ENCODE data around the gene PLEKHA1.

Gene PLEKHA1

DNA sequence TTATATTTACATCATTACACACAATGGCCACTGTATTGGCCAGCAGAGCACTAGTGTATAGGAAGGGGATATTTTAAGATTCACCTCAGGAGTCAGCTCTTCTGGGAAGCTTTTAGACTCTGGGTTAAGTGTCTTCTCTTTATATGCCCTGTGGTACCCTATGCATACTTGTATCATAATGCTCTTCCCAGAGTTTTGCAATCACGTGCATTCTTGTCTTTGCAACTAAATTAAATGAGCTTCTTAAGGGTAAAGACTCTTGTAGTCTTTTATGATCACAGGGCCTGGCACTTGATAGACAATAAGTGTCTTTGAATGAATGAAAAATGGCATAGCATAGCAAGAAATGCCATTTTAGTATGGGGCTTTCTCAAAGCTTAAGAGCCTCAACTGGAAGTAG, 44.5 kb downstream of the PLEKHA1 start:
- no peak for DNase-seq (ENCODE audit: low read depth, low spot score)
- CTCF ChIA-PET = interaction anchor here (1.0 to 3.0 kb wide), 9 partner anchors 16 to 276 kb away, joined by 3 to 28 read pairs (median 7); no protein-coding TSS in a partner anchor
- no peak overlapping the region for H3K4me3 ChIP-seq (ENCODE audit: low read depth, low read length)
- POLR2A ChIA-PET = no interaction called here
- TF ChIP-seq, protein P1, sequence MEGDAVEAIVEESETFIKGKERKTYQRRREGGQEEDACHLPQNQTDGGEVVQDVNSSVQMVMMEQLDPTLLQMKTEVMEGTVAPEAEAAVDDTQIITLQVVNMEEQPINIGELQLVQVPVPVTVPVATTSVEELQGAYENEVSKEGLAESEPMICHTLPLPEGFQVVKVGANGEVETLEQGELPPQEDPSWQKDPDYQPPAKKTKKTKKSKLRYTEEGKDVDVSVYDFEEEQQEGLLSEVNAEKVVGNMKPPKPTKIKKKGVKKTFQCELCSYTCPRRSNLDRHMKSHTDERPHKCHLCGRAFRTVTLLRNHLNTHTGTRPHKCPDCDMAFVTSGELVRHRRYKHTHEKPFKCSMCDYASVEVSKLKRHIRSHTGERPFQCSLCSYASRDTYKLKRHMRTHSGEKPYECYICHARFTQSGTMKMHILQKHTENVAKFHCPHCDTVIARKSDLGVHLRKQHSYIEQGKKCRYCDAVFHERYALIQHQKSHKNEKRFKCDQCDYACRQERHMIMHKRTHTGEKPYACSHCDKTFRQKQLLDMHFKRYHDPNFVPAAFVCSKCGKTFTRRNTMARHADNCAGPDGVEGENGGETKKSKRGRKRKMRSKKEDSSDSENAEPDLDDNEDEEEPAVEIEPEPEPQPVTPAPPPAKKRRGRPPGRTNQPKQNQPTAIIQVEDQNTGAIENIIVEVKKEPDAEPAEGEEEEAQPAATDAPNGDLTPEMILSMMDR (IDR thresholded peaks at IDR 0.05; ENCODE audit: insufficient read depth, low read length, missing control alignments) = no peak

DNA sequence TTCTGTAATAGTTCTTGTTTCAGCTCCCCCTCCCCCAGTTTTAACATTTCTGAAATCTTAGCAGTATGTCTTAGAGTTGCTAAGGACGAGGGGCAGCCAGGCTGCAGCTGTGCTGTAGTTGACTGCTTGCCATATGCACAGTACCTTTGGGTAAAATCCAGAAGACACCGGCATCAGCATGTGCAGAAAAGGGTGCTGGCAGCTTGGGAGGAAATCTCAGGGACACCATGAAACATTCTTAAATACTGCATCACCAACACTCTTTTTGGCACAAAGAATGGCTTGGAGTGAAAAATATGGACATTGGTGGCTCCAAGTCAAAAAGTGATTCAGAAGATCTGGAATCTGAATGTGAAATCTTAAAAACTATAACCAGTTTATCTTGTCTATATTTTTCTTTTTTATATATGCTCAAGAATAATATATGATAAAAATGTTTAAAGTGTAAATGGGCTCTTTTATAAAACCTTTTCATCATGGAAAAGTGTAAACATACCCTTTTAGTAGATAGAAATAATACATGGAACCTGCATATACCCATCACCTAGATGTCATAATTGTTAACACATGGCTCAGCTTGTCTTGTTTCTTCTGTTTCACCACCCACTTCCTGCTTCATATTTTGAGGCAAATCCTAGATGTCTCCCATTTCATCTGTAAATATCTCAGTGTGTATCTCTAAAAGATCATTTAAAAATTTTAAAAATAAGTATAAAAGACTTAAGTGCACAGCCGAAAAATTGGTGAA, 45.5 kb downstream of the PLEKHA1 start:
- CTCF ChIA-PET = interaction anchor here (0.9 to 3.0 kb wide), 8 partner anchors 15 to 277 kb away, joined by 3 to 28 read pairs (median 9); no protein-coding TSS in a partner anchor
- TF ChIP-seq, protein P1 (IDR thresholded peaks at IDR 0.05; ENCODE audit: insufficient read depth, low read length, missing control alignments) = no peak
- no peak overlapping the region for H3K4me3 ChIP-seq (ENCODE audit: low read depth, low read length)
- DNase-seq (ENCODE audit: low read depth, low spot score) = no peak
- POLR2A ChIA-PET = no interaction called here

DNA sequence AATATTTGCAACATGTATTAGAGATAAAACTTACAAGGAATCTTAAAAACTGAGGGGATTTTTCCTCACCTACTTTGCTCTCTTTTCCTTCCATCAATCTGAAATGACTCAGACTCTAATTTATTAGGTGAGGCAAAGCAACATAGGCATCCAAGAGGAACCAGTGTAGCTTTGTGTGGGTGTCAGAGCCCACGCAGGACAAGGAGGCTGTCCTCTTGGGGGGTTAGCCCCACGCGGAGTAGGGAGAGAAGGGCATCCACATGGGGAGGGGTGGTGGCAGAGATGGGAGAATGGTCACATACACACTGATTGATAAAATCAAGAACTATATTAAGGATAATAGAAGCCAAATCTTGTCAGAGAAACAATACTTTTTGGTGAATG, 46.1 kb downstream of the PLEKHA1 start:
- no peak overlapping the region for H3K4me3 ChIP-seq (ENCODE audit: low read depth, low read length)
- DNase-seq (ENCODE audit: low read depth, low spot score) = no peak
- POLR2A ChIA-PET = no interaction called here
- TF ChIP-seq, protein P1 (IDR thresholded peaks at IDR 0.05; ENCODE audit: insufficient read depth, low read length, missing control alignments) = no peak
- CTCF ChIA-PET = interaction anchor here (1.9 to 3.0 kb wide), 4 partner anchors 14 to 153 kb away, joined by 7 to 28 read pairs (median 18); no protein-coding TSS in a partner anchor

DNA sequence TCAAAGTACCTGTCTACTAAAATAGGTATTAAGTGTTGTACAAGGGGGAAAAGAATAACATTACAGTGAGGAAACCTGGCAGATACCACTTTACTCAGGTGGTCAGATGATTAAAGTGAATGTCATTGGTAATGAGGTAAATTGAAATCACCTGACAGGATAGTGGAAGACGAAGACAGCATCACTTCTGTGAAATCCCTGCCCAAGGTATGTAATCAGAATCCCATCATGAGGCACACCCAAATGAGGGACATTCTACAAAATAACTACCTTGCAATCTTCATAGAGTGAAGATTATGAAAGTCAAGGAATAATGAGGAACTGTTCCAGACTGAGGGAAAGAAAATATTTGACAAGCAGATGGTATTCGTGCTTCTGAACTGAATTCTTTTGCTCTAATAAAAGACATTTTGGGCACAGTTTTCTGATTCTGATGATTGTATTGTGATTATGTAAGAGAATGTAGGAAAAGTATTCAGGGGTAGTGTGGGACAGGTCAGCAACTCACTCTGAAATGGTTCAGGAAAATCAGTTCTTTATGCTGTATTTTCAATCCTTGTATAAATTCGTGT, 46.6 kb downstream of the PLEKHA1 start:
- no peak for DNase-seq (ENCODE audit: low read depth, low spot score)
- H3K4me3 ChIP-seq (ENCODE audit: low read depth, low read length) = no peak overlapping the region
- TF ChIP-seq, protein P1 (IDR thresholded peaks at IDR 0.05; ENCODE audit: insufficient read depth, low read length, missing control alignments) = no peak
- ChIA-PET POLR2A (no interaction called here), CTCF (interaction anchor here (0.9 to 4.7 kb wide), 5 partner anchors 13 to 123 kb away, joined by 4 to 53 read pairs (median 24); no protein-coding TSS in a partner anchor)

DNA sequence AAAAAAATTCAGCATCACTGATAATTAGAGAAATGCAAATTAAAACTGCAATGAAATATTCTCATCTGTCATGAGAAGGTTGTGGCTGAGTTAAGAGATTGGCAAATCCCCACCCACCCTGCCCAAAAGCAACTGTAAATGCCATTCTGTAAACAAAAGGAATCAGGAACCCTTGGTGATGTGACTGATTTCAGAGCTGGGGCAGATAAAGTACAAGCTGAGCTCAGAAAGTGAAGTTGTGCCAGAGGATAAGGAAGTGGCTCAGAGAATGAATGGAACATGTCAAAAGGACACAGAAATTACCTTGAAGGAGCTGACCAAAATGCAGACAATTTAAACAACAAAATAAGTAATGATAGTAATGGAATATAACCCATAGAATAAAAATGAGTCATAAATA, 47.2 kb downstream of the PLEKHA1 start:
- CTCF ChIA-PET = interaction anchor here (0.7 to 4.7 kb wide), 4 partner anchors 13 to 123 kb away, joined by 3 to 53 read pairs (median 4); no protein-coding TSS in a partner anchor

More for the DNA sequence above, 47.2 kb downstream of the PLEKHA1 start:
- no peak for DNase-seq (ENCODE audit: low read depth, low spot score)
- TF ChIP-seq, protein P1 (IDR thresholded peaks at IDR 0.05; ENCODE audit: insufficient read depth, low read length, missing control alignments) = no peak
- POLR2A ChIA-PET = no interaction called here
- no peak overlapping the region for H3K4me3 ChIP-seq (ENCODE audit: low read depth, low read length)
